Esophagus muscularis mucosa (tissue), 4 donors: ENCODE measurements around the gene OR10A5. TPM values are rescaled to one million over a fixed set of nuclear protein-coding genes. Genes with fewer than 3 reads are reported as not detected.

Source experiments
- DNase-seq: peaks from one replicate; pipeline ENCODE4 v3.0.0-alpha.2; 2017; ENCODE audit errors: extremely low spot score
- H3K27ac ChIP-seq, 4 donors: fragments of 200-600 bp; sonication (generic); replicated peaks in 1 of 4; 1 replicate in 3 of 4; 2 replicates in 1 of 4; pipeline ENCODE4 v1.5.1; 2016 to 2019; ENCODE audit warnings: mild to moderate bottlenecking in 1 of 4
- H3K27me3 ChIP-seq, 4 donors: fragments of 200-600 bp; sonication (generic); one replicate each; pipeline versions ENCODE4 v1.5.1 to v1.6.0; 2016 to 2019
- H3K36me3 ChIP-seq, 4 donors: fragments of 200-600 bp; sonication (generic); one replicate each; pipeline ENCODE4 v1.5.1; 2016 to 2019
- H3K4me1 ChIP-seq, 4 donors: fragments of 200-600 bp; sonication (generic); one replicate each; pipeline ENCODE4 v1.5.1; 2016 to 2019
- H3K4me3 ChIP-seq, 4 donors: fragments of 200-600 bp; sonication (generic); 1 replicate in 2 of 4; 2 replicates in 2 of 4; pipeline ENCODE4 v1.5.1; 2016 to 2019; ENCODE audit warnings: mild to moderate bottlenecking in 4 of 4, moderate library complexity in 1 of 4
- H3K9me3 ChIP-seq, 4 donors: fragments of 200-600 bp; sonication (generic); 1 replicate in 3 of 4; 2 replicates in 1 of 4; pipeline ENCODE4 v1.5.1; 2016 to 2019
- EP300 ChIP-seq: sonication (generic); formaldehyde crosslinking; IDR thresholded peaks from one replicate; pipeline ENCODE4 v1.6.1; 2017; ENCODE audit warnings: antibody characterized with exemption
- POLR2A ChIP-seq: fragments of 450-650 bp; IDR thresholded peaks from one replicate; pipeline ENCODE4 v1.6.1; 2017; ENCODE audit warnings: antibody characterized with exemption, moderate library complexity, mild to moderate bottlenecking, low read depth
- POLR2AphosphoS5 ChIP-seq, 2 donors: sonication (generic); formaldehyde crosslinking; IDR thresholded peaks; one replicate each; pipeline ENCODE4 v1.6.1; 2017; ENCODE audit warnings: antibody characterized with exemption in 2 of 2
- WGBS: methylation state at CpG from one replicate; pipeline ENCODE4 v1.1.5; 2018; 5-methylcytosine and 5-hydroxymethylcytosine counted together
- intact Hi-C: fragments of 100-400 bp; cut with DNase I; formaldehyde crosslinking; loops from one replicate; pipeline ENCODE4 v1.15.1; 2023
- total RNA-seq, 4 donors: library from RNA; depleted of rRNA; stranded (reverse); fragments of >200 nt; gene quantifications; one replicate each; pipeline versions ENCODE4 v1.1.0 to v1.2.1, GENCODE V29; 2016
- TF ChIP-seq, protein P1 (sequence below), 3 experiments: fragments of 200-600 bp in 2 of 3; fragments of 450-650 bp in 1 of 3; sonication (generic) in 2 of 3; IDR thresholded peaks; one replicate each; pipeline ENCODE4 v1.5.1; 2017 to 2019; ENCODE audit warnings: antibody characterized with exemption in 3 of 3, mild to moderate bottlenecking in 2 of 3, moderate library complexity in 1 of 3

OR10A5 gene
- total RNA-seq, 4 donors from 2014 or later: not detected

- WGBS: 87% methylated on average over 1 of the region's 1 CpG
- no peak for DNase-seq
These were observed 19.0 kb downstream of the OR10A5 start for GRCh38 chr11:6864438-6864837.

GRCh38 chr11:6871278-6871677 lies 25.8 kb downstream of the OR10A5 start:
- no peak for DNase-seq
- intact Hi-C loops: no loop called here
- WGBS: 81% methylated on average over 1 of the region's 1 CpG

More at GRCh38 chr11:6864438-6864837, 19.0 kb downstream of the OR10A5 start:
- H3K36me3 ChIP-seq: no peaks in the 10 kb centered on the region
- H3K9me3 ChIP-seq: no peaks in the 10 kb centered on the region
- TF ChIP-seq POLR2AphosphoS5 (IDR thresholded peaks at IDR 0.05) (no peak), POLR2A (no peak), EP300 (no peak)
- TF ChIP-seq, protein P1, sequence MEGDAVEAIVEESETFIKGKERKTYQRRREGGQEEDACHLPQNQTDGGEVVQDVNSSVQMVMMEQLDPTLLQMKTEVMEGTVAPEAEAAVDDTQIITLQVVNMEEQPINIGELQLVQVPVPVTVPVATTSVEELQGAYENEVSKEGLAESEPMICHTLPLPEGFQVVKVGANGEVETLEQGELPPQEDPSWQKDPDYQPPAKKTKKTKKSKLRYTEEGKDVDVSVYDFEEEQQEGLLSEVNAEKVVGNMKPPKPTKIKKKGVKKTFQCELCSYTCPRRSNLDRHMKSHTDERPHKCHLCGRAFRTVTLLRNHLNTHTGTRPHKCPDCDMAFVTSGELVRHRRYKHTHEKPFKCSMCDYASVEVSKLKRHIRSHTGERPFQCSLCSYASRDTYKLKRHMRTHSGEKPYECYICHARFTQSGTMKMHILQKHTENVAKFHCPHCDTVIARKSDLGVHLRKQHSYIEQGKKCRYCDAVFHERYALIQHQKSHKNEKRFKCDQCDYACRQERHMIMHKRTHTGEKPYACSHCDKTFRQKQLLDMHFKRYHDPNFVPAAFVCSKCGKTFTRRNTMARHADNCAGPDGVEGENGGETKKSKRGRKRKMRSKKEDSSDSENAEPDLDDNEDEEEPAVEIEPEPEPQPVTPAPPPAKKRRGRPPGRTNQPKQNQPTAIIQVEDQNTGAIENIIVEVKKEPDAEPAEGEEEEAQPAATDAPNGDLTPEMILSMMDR (IDR thresholded peaks at IDR 0.05): no peak
- intact Hi-C loops: no loop called here
- no peak overlapping the region for H3K27ac ChIP-seq
- no peaks in the 10 kb centered on the region for H3K27me3 ChIP-seq
- no peak overlapping the region for H3K4me3 ChIP-seq
- no peaks in the 10 kb centered on the region for H3K4me1 ChIP-seq

GRCh38 chr11:6875761-6876160 lies 30.3 kb downstream of the OR10A5 start:
- DNase-seq: no peak
- H3K36me3 ChIP-seq: no peaks in the 10 kb centered on the region
- H3K9me3 ChIP-seq: peaks cover 0 to 3% (median 0%) of the 10 kb centered on the region in 4 donors
- intact Hi-C loops: no loop called here
- no peaks in the 10 kb centered on the region for H3K4me1 ChIP-seq
- H3K27ac ChIP-seq: no peak overlapping the region
- WGBS: 82% methylated on average over 2 of the region's 2 CpGs
- no peaks in the 10 kb centered on the region for H3K27me3 ChIP-seq
- no peak overlapping the region for H3K4me3 ChIP-seq
- no peak for TF ChIP-seq POLR2AphosphoS5 (IDR thresholded peaks at IDR 0.05)
- TF ChIP-seq, protein P1 (IDR thresholded peaks at IDR 0.05): no peak
- TF ChIP-seq POLR2A: no peak
- TF ChIP-seq EP300: no peak

More at GRCh38 chr11:6871278-6871677, 25.8 kb downstream of the OR10A5 start:
- no peaks in the 10 kb centered on the region for H3K36me3 ChIP-seq
- no peaks in the 10 kb centered on the region for H3K4me1 ChIP-seq
- H3K27ac ChIP-seq: no peak overlapping the region
- no peak for TF ChIP-seq POLR2A
- no peak for TF ChIP-seq POLR2AphosphoS5 (IDR thresholded peaks at IDR 0.05)
- TF ChIP-seq, protein P1 (IDR thresholded peaks at IDR 0.05): no peak
- no peak for TF ChIP-seq EP300
- no peaks in the 10 kb centered on the region for H3K27me3 ChIP-seq
- no peak overlapping the region for H3K4me3 ChIP-seq
- H3K9me3 ChIP-seq: no peaks in the 10 kb centered on the region

- H3K9me3 ChIP-seq: peaks cover 0 to 3% (median 0%) of the 10 kb centered on the region in 4 donors
- no peaks in the 10 kb centered on the region for H3K4me1 ChIP-seq
- no peaks in the 10 kb centered on the region for H3K36me3 ChIP-seq
- no peaks in the 10 kb centered on the region for H3K27me3 ChIP-seq
- TF ChIP-seq POLR2AphosphoS5 (IDR thresholded peaks at IDR 0.05) (no peak), EP300 (no peak), POLR2A (no peak)
- TF ChIP-seq, protein P1 (IDR thresholded peaks at IDR 0.05): no peak
- intact Hi-C loops: no loop called here
- no peak within 1 kb of the TSS for H3K4me3 ChIP-seq
- no peak within 1 kb of the TSS for H3K27ac ChIP-seq
- no peak for DNase-seq
- WGBS: 95% methylated on average over 1 of the region's 1 CpG
These were observed 30.8 kb downstream of the OR10A5 start, which contains the start of gene OR10A4 for GRCh38 chr11:6876325-6876724. Gene OR10A4 (plus strand): TSS chr11:6876625. CDS start chr11:6876648, 23 bp downstream.

GRCh38 chr11:6876914-6877313 lies 31.4 kb downstream of the OR10A5 start:
- H3K4me3 ChIP-seq: no peak overlapping the region
- intact Hi-C loops: no loop called here
- TF ChIP-seq EP300 (no peak), POLR2A (no peak), POLR2AphosphoS5 (IDR thresholded peaks at IDR 0.05) (no peak)
- TF ChIP-seq, protein P1 (IDR thresholded peaks at IDR 0.05): no peak
- 75% methylated on average over 3 of the region's 3 CpGs for WGBS
- peaks cover 0 to 3% (median 0%) of the 10 kb centered on the region in 4 donors for H3K9me3 ChIP-seq
- H3K27ac ChIP-seq: no peak overlapping the region
- H3K4me1 ChIP-seq: no peaks in the 10 kb centered on the region
- no peaks in the 10 kb centered on the region for H3K36me3 ChIP-seq
- no peak for DNase-seq
- no peaks in the 10 kb centered on the region for H3K27me3 ChIP-seq
